Suprapubic skin (tissue), 4 donors: Measurements from ENCODE around the gene LAMP1.

Experiments
- EP300 ChIP-seq: sonication (generic); formaldehyde crosslinking; IDR thresholded peaks from one replicate; pipeline ENCODE4 v1.6.1; 2017; ENCODE audit warnings: antibody characterized with exemption
- POLR2A ChIP-seq, 2 donors: fragments of 450-650 bp; IDR thresholded peaks; one replicate each; pipeline ENCODE4 v1.6.1; 2017; ENCODE audit warnings: antibody characterized with exemption in 2 of 2, mild to moderate bottlenecking in 2 of 2, moderate library complexity in 2 of 2
- POLR2AphosphoS5 ChIP-seq, 3 donors: sonication (generic); formaldehyde crosslinking; IDR thresholded peaks; one replicate each; pipeline ENCODE4 v1.6.1; 2017; ENCODE audit warnings: antibody characterized with exemption in 3 of 3
- TF ChIP-seq, protein P1 (sequence below), 2 donors: fragments of 200-600 bp in 1 of 2; fragments of 450-650 bp in 1 of 2; sonication (generic) in 1 of 2; IDR thresholded peaks; one replicate each; pipeline ENCODE4 v1.5.1; 2016 to 2019; ENCODE audit warnings: antibody characterized with exemption in 2 of 2, mild to moderate bottlenecking in 1 of 2, moderate library complexity in 1 of 2

DNA sequence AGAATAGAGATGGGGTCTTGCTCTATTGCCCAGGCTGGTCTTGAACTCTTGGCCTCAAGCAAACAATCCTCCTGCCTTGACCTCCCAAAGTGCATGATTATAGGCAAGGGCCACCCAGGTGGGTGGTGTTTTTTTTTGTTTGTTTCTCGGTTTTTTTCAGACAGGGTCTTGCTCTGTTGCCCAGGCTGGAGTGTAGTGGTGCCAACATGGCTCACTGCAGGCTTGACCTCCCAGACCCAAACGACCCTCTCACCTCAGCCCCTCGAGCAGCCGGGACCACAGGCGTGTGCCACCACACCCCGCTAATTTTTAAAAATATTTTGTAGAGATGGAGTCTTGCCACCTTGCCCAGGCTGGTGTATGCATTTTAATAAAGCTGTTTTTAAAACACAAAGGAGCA is 52.0 kb downstream of the LAMP1 start:
- TF ChIP-seq POLR2A (IDR thresholded peaks at IDR 0.05) (no peak), POLR2AphosphoS5 (IDR thresholded peaks at IDR 0.05) (no peak), EP300 (no peak)
- TF ChIP-seq, protein P1, sequence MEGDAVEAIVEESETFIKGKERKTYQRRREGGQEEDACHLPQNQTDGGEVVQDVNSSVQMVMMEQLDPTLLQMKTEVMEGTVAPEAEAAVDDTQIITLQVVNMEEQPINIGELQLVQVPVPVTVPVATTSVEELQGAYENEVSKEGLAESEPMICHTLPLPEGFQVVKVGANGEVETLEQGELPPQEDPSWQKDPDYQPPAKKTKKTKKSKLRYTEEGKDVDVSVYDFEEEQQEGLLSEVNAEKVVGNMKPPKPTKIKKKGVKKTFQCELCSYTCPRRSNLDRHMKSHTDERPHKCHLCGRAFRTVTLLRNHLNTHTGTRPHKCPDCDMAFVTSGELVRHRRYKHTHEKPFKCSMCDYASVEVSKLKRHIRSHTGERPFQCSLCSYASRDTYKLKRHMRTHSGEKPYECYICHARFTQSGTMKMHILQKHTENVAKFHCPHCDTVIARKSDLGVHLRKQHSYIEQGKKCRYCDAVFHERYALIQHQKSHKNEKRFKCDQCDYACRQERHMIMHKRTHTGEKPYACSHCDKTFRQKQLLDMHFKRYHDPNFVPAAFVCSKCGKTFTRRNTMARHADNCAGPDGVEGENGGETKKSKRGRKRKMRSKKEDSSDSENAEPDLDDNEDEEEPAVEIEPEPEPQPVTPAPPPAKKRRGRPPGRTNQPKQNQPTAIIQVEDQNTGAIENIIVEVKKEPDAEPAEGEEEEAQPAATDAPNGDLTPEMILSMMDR (IDR thresholded peaks at IDR 0.05) = no peak
